HepG2 (cell line): ENCODE data around the gene RARA. TPM values are rescaled to one million over a fixed set of nuclear protein-coding genes. Genes with fewer than 3 reads are reported as not detected.

Source experiments
- SSRP1 ChIP-seq: IDR thresholded peaks from 2 replicates; pipeline ENCODE4 v1.6.1; 2016; ENCODE audit warnings: control low read depth
- ZNF136 ChIP-seq: sonication (generic); formaldehyde crosslinking; IDR thresholded peaks from 2 replicates; pipeline ENCODE4 v1.8.1; 2022; ENCODE audit warnings: low read depth, mild to moderate bottlenecking, moderate library complexity, missing genetic modification reagents
- polyA plus RNA-seq, 8 experiments: library from polyadenylated mRNA; depleted of rRNA in 3 of 8; stranded (reverse) in 7 of 8; unstranded in 1 of 8; fragments of >200 nt; fragmentation: Illumina TruSeq in 4 of 8; extraction: Trizol in 4 of 8; gene quantifications; 2 replicates each; pipeline versions ENCODE4 v1.2.1 to v1.2.3, GENCODE V29; 2011 to 2016; ENCODE audit warnings: low read depth in 4 of 8, missing spikeins in 1 of 8, mixed read lengths in 1 of 8; ENCODE audit not compliant: insufficient read depth in 1 of 8
- total RNA-seq, 5 experiments: library from RNA; depleted of rRNA; stranded (reverse); fragments of >200 nt; fragmentation: Illumina TruSeq; extraction: Trizol; gene quantifications; 2 replicates each; pipeline ENCODE4 v1.2.3, GENCODE V29; 2016; ENCODE audit warnings: low read depth in 1 of 5
- TF ChIP-seq, protein P1 (sequence below), 2 experiments: fragments of 450-650 bp in 1 of 2; sonication (generic) in 1 of 2; formaldehyde crosslinking in 1 of 2; IDR thresholded peaks; 2 replicates each; pipeline versions ENCODE4 v1.6.1 to v1.8.0; 2016 to 2022; ENCODE audit warnings: antibody characterized with exemption in 1 of 2, mild to moderate bottlenecking in 1 of 2, missing genetic modification reagents in 1 of 2
- TF ChIP-seq, protein P2 (sequence below): sonication (generic); formaldehyde crosslinking; IDR thresholded peaks from 2 replicates; pipeline ENCODE4 v1.5.0; 2020; ENCODE audit warnings: missing genetic modification reagents

RARA gene
- total and polyA plus RNA-seq, 2 of the 13 experiments (the other 11 are each of a cell fraction or from before 2014, with no cell fraction given): 6.4 to 8.6 TPM

DNA sequence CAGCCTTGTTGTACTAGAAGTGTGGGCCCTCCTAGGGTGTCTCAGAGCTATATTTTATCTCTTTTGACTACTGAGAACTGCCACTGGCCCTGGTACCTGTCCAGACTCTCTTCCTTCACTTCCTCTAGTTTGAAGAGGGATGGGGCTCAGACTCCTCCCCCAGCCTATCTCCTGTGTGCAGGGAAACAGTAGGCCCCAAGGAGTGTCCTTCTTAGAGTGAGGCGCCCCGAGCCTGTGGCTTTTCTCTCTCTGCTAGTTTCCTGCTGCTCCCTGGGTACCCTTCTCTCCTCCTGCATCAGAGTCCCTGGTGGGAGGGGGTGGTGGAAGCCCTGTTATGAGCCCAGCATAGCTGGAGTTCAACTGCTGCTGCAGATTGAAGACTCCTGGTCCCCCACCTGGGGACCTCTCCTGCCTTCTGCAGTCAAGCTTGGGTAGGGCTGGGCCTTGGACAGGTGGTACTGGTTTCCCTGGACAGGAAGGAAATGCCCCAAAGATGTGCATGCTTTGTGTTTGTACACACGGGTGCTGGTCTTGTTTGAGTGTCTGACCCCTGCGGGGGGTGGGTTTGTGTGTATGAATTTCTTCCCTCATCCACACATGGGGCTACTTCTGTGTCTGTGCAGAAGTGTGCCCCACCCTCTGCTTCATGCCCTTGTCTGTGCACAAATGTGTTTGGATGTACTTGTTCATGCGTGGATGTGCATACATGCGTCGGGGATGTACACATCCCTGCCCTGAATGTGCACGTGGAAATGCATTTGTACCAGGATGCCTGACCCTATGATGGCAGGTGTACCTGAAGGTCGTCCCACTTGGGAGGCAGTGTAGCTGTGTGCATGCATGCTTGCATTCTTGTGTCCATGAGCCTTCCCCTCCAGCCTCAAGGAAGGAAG, 6.9 kb downstream of the RARA start (continued):
- TF ChIP-seq, protein P1, sequence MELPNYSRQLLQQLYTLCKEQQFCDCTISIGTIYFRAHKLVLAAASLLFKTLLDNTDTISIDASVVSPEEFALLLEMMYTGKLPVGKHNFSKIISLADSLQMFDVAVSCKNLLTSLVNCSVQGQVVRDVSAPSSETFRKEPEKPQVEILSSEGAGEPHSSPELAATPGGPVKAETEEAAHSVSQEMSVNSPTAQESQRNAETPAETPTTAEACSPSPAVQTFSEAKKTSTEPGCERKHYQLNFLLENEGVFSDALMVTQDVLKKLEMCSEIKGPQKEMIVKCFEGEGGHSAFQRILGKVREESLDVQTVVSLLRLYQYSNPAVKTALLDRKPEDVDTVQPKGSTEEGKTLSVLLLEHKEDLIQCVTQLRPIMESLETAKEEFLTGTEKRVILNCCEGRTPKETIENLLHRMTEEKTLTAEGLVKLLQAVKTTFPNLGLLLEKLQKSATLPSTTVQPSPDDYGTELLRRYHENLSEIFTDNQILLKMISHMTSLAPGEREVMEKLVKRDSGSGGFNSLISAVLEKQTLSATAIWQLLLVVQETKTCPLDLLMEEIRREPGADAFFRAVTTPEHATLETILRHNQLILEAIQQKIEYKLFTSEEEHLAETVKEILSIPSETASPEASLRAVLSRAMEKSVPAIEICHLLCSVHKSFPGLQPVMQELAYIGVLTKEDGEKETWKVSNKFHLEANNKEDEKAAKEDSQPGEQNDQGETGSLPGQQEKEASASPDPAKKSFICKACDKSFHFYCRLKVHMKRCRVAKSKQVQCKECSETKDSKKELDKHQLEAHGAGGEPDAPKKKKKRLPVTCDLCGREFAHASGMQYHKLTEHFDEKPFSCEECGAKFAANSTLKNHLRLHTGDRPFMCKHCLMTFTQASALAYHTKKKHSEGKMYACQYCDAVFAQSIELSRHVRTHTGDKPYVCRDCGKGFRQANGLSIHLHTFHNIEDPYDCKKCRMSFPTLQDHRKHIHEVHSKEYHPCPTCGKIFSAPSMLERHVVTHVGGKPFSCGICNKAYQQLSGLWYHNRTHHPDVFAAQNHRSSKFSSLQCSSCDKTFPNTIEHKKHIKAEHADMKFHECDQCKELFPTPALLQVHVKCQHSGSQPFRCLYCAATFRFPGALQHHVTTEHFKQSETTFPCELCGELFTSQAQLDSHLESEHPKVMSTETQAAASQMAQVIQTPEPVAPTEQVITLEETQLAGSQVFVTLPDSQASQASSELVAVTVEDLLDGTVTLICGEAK (IDR thresholded peaks at IDR 0.05): no peak
- TF ChIP-seq, protein P1 (CRISPR knock-in tag; IDR thresholded peaks at IDR 0.05): 0 out of 2 replicates have a peak, but pooled peaks have one; percentile 14
- TF ChIP-seq SSRP1 (CRISPR knock-in tag) (no peak), ZNF136 (CRISPR knock-in tag) (no peak)
- TF ChIP-seq, protein P2, sequence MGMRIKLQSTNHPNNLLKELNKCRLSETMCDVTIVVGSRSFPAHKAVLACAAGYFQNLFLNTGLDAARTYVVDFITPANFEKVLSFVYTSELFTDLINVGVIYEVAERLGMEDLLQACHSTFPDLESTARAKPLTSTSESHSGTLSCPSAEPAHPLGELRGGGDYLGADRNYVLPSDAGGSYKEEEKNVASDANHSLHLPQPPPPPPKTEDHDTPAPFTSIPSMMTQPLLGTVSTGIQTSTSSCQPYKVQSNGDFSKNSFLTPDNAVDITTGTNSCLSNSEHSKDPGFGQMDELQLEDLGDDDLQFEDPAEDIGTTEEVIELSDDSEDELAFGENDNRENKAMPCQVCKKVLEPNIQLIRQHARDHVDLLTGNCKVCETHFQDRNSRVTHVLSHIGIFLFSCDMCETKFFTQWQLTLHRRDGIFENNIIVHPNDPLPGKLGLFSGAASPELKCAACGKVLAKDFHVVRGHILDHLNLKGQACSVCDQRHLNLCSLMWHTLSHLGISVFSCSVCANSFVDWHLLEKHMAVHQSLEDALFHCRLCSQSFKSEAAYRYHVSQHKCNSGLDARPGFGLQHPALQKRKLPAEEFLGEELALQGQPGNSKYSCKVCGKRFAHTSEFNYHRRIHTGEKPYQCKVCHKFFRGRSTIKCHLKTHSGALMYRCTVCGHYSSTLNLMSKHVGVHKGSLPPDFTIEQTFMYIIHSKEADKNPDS (CRISPR knock-in tag): 0 out of 2 replicates have a peak, but pooled peaks have one; percentile 8
